Measurements from ENCODE around the gene CCL27. TPM values are rescaled to one million over a fixed set of nuclear protein-coding genes. Genes with fewer than 3 reads are reported as not detected.

Gene CCL27
- total and polyA plus RNA-seq, 2 donors (not counting 1 experiment from before 2014, with no cell fraction given), result not detected

GRCh38 chr9:34656992-34657391, 5.5 kb downstream of the CCL27 start:
- Histone ChIP-seq H3K4me1 (ENCODE audit: control insufficient read depth in 2 of 2, insufficient read depth in 2 of 2, low read length in 2 of 2) (no peaks in the 10 kb centered on the region), H3K9ac (ENCODE audit: low read length) (no peak overlapping the region), H3K27me3 (replicated peaks in 1 of 4; ENCODE audit: control extremely low read depth in 1 of 4, control insufficient read depth in 3 of 4, insufficient read depth in 4 of 4, low read length in 3 of 4) (no peaks in the 10 kb centered on the region), H3K4me2 (replicated peaks; ENCODE audit: low read depth, low read length, poor library complexity, severe bottlenecking) (no peak overlapping the region), H3K4me3 (ENCODE audit: control extremely low read depth in 1 of 5, extremely low read depth in 1 of 5, insufficient read depth in 1 of 5, low read depth in 2 of 5, low read length in 4 of 5) (no peak overlapping the region), H3K79me2 (ENCODE audit: control insufficient read depth, insufficient read depth, low read length) (no peaks in the 10 kb centered on the region), H2AFZ (ENCODE audit: insufficient read depth, low read depth, low read length, poor library complexity, severe bottlenecking) (no peak overlapping the region), H3K9me3 (ENCODE audit: control extremely low read depth in 1 of 3, control insufficient read depth in 2 of 3, insufficient read depth in 1 of 3, low read length in 2 of 3) (no peaks in the 10 kb centered on the region), H3K27ac (ENCODE audit: low read length in 2 of 2) (no peak overlapping the region), H4K20me1 (ENCODE audit: control insufficient read depth, insufficient read depth, low read length, poor library complexity, severe bottlenecking) (no peaks in the 10 kb centered on the region), H3K36me3 (replicated peaks in 1 of 2; ENCODE audit: control extremely low read depth in 1 of 2, control insufficient read depth in 1 of 2, extremely low read depth in 1 of 2, insufficient read depth in 2 of 2, low read length in 1 of 2) (no peaks in the 10 kb centered on the region)
- POLR2A ChIA-PET, result no interaction called here
- no peaks in the 10 kb centered on the region for H3K9me3 Mint-ChIP-seq (ENCODE audit: insufficient read depth)
- peaks cover 3% of the 10 kb centered on the region for H3K27me3 Mint-ChIP-seq
- no peak overlapping the region for H3K4me3 Mint-ChIP-seq
- ATAC-seq (ENCODE audit: low read depth) (no peak), DNase-seq (no peak)
- CTCF ChIA-PET, result interaction anchor here (1.8 kb wide), 1 partner anchor 23 kb away, joined by 6 read pairs; no protein-coding TSS in a partner anchor
- WGBS (ENCODE audit: insufficient coverage), result 63% methylated on average over 2 of the region's 5 CpGs
- no peak overlapping the region for H3K27ac Mint-ChIP-seq
- TF ChIP-seq EZH2 (IDR thresholded peaks at IDR 0.05; ENCODE audit: borderline replicate concordance, insufficient read depth, low read depth, low read length, poor library complexity, severe bottlenecking) (no peak), CTCF (IDR thresholded peaks at IDR 0.05) (no peak)
- peaks cover 9% of the 10 kb centered on the region for H3K4me1 Mint-ChIP-seq
- intact Hi-C loops (cut with micrococcal nuclease), result no loop called here

- Histone ChIP-seq H3K27me3 (replicated peaks in 1 of 4; ENCODE audit: control extremely low read depth in 1 of 4, control insufficient read depth in 3 of 4, insufficient read depth in 4 of 4, low read length in 3 of 4) (no peaks in the 10 kb centered on the region), H3K4me2 (replicated peaks; ENCODE audit: low read depth, low read length, poor library complexity, severe bottlenecking) (no peak overlapping the region), H3K4me1 (ENCODE audit: control insufficient read depth in 2 of 2, insufficient read depth in 2 of 2, low read length in 2 of 2) (no peaks in the 10 kb centered on the region), H3K9me3 (ENCODE audit: control extremely low read depth in 1 of 3, control insufficient read depth in 2 of 3, insufficient read depth in 1 of 3, low read length in 2 of 3) (no peaks in the 10 kb centered on the region), H4K20me1 (ENCODE audit: control insufficient read depth, insufficient read depth, low read length, poor library complexity, severe bottlenecking) (no peaks in the 10 kb centered on the region), H3K9ac (ENCODE audit: low read length) (no peak overlapping the region), H3K36me3 (replicated peaks in 1 of 2; ENCODE audit: control extremely low read depth in 1 of 2, control insufficient read depth in 1 of 2, extremely low read depth in 1 of 2, insufficient read depth in 2 of 2, low read length in 1 of 2) (no peaks in the 10 kb centered on the region), H3K79me2 (ENCODE audit: control insufficient read depth, insufficient read depth, low read length) (no peaks in the 10 kb centered on the region), H3K27ac (ENCODE audit: low read length in 2 of 2) (no peak overlapping the region), H3K4me3 (ENCODE audit: control extremely low read depth in 1 of 5, extremely low read depth in 1 of 5, insufficient read depth in 1 of 5, low read depth in 2 of 5, low read length in 4 of 5) (no peak overlapping the region), H2AFZ (ENCODE audit: insufficient read depth, low read depth, low read length, poor library complexity, severe bottlenecking) (no peak overlapping the region)
- peaks cover 11% of the 10 kb centered on the region for H3K4me1 Mint-ChIP-seq
- CTCF ChIA-PET, result interaction anchor here (0.6 to 0.7 kb wide), 2 partner anchors 49 to 60 kb away, joined by 3 read pairs; no protein-coding TSS in a partner anchor
- DNase-seq (no peak), ATAC-seq (ENCODE audit: low read depth) (no peak)
- 93% methylated on average over 5 of the region's 5 CpGs for WGBS (ENCODE audit: insufficient coverage)
- no peak overlapping the region for H3K4me3 Mint-ChIP-seq
- intact Hi-C loops (cut with micrococcal nuclease), result no loop called here
- TF ChIP-seq CTCF (IDR thresholded peaks at IDR 0.05), result no peak
- no peak for TF ChIP-seq EZH2 (IDR thresholded peaks at IDR 0.05; ENCODE audit: borderline replicate concordance, insufficient read depth, low read depth, low read length, poor library complexity, severe bottlenecking)
- POLR2A ChIA-PET, result interaction anchor here (0.7 kb wide), 2 partner anchors 8 to 45 kb away, joined by 4 to 9 read pairs; no protein-coding TSS in a partner anchor
- peaks cover 3% of the 10 kb centered on the region for H3K27me3 Mint-ChIP-seq
- H3K9me3 Mint-ChIP-seq (ENCODE audit: insufficient read depth), result no peaks in the 10 kb centered on the region
- H3K27ac Mint-ChIP-seq, result no peak overlapping the region
Observed at GRCh38 chr9:34655394-34655793, 7.1 kb downstream of the CCL27 start.

All from B cell (primary cell).